Tibial nerve (tissue), 4 donors: ENCODE measurements around the gene ASCL2. TPM values are rescaled to one million over a fixed set of nuclear protein-coding genes. Genes with fewer than 3 reads are reported as not detected.

Source experiments
- DNase-seq, 2 donors: peaks; one replicate each; pipeline ENCODE4 v3.0.0-alpha.2; 2019; ENCODE audit warnings: low spot score in 2 of 2
- H3K27ac ChIP-seq, 4 donors: fragments of 200-600 bp; sonication (generic) in 3 of 4; one replicate each; pipeline ENCODE4 v1.5.1; 2017 to 2019; ENCODE audit warnings: mild to moderate bottlenecking in 1 of 4
- H3K27me3 ChIP-seq, 2 donors: fragments of 200-600 bp; sonication (generic) in 1 of 2; one replicate each; pipeline versions ENCODE4 v1.5.1 to v1.6.0; 2017 to 2019
- H3K36me3 ChIP-seq, 3 donors: fragments of 200-600 bp; sonication (generic); one replicate each; pipeline ENCODE4 v1.5.1; 2018 to 2019
- H3K4me1 ChIP-seq, 4 donors: fragments of 200-600 bp; sonication (generic) in 3 of 4; one replicate each; pipeline ENCODE4 v1.5.1; 2017 to 2019
- H3K4me3 ChIP-seq, 4 donors: fragments of 200-600 bp; sonication (generic) in 3 of 4; one replicate each; pipeline ENCODE4 v1.5.1; 2017 to 2019; ENCODE audit warnings: mild to moderate bottlenecking in 1 of 4, moderate library complexity in 1 of 4
- H3K9me3 ChIP-seq, 4 donors: fragments of 200-600 bp; sonication (generic) in 3 of 4; one replicate each; pipeline ENCODE4 v1.5.1; 2017 to 2019
- EP300 ChIP-seq, 2 donors: sonication (generic); formaldehyde crosslinking; IDR thresholded peaks; one replicate each; pipeline ENCODE4 v1.6.1; 2017; ENCODE audit warnings: antibody characterized with exemption in 2 of 2, mild to moderate bottlenecking in 1 of 2
- POLR2A ChIP-seq, 2 donors: fragments of 450-650 bp; IDR thresholded peaks; one replicate each; pipeline ENCODE4 v1.6.1; 2017; ENCODE audit warnings: antibody characterized with exemption in 2 of 2, mild to moderate bottlenecking in 2 of 2, moderate library complexity in 2 of 2
- WGBS, 2 donors: methylation state at CpG; one replicate each; pipeline ENCODE4 v1.1.5; 2018; 5-methylcytosine and 5-hydroxymethylcytosine counted together
- total RNA-seq, 4 donors: library from RNA; depleted of rRNA; stranded (reverse); fragments of >200 nt; gene quantifications; one replicate each; pipeline ENCODE4 v1.1.0, GENCODE V29; 2016
- TF ChIP-seq, protein P1 (sequence below), 5 experiments: fragments of 200-600 bp in 3 of 5; fragments of 450-650 bp in 2 of 5; sonication (generic) in 3 of 5; IDR thresholded peaks; one replicate each; pipeline ENCODE4 v1.5.1; 2016 to 2019; ENCODE audit warnings: antibody characterized with exemption in 5 of 5, mild to moderate bottlenecking in 3 of 5, moderate library complexity in 2 of 5

The ASCL2 gene
- total RNA-seq, 4 donors from 2014 or later: 0.66 to 4.1 (median 3.0) TPM

DNA sequence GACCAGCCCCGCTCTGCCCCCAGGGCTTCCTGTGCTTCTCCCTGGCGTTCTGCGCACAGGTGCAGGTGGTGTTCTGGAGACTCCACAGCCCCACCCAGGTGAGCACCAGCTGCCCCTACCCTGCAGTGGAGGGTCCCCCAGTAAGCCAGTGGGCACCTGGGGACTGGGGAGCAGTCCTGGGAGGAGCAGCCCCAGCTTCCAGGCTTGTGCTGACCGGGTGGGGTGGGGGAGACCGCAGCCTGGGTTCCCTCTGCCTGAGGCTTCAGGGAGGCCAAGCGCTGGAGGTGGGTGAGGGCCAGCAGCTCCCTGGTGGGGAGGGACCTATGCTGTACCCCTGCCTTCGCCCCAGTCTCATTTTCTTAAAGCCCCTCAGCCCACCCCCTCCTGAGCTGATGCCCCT lies 38.3 kb upstream of the ASCL2 start:
- TF ChIP-seq EP300 (IDR thresholded peaks at IDR 0.05): no peak
- no peak for TF ChIP-seq POLR2A (IDR thresholded peaks at IDR 0.05)
- H3K27me3 ChIP-seq: no peaks in the 10 kb centered on the region
- 93 to 96% methylated on average over 4 of the region's 7 CpGs for WGBS, 2 donors
- H3K36me3 ChIP-seq: no peaks in the 10 kb centered on the region
- peaks cover 0 to 78% (median 60%) of the 10 kb centered on the region in 4 donors for H3K4me1 ChIP-seq
- peak overlapping the region in 2 of 4 donors; percentile 88 to 96 for H3K27ac ChIP-seq
- no peaks in the 10 kb centered on the region for H3K9me3 ChIP-seq
- no peak overlapping the region for H3K4me3 ChIP-seq
- DNase-seq: no peak

DNA sequence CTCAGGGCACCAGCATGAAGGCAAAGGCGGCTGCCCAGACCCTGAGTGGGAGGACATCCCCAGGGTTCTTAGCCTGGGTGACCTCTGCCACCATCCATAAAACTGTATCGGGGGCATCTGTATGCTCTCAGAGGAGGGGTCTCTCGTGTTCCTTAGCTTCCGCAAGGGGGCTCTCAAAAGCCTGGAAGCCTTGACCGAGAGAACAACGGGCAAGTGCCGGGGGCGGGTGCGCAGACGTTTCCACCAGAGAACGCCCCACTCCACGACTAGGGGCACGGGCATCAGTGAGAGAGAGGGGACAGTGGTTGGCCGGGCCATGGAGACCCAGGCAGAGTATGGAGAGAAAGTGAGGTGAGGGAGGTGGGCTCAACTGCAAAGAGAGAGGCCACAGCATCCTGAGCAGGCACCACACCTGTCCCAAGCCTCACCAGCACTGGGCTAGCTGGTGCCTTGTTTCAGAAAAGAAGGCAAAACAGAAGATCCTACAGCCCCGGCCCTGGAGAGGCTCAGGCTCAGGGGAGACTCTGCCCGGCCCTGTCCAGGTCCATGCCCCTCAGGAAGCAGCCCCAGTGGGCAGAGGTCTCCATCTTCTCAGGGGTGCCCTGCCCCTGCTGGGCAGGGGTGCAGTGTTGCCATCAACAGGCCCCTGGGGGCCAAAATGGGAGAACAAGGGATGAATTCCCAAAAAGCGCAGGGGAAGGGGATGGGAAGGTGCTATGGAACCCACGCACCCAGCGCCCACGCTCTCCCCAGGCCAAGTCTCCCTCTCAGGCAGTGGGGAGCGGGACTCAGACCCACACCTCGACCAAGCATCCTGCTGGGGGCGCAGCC lies 37.3 kb upstream of the ASCL2 start:
- H3K27ac ChIP-seq: peak overlapping the region; percentile 70 to 93 (median 90)
- DNase-seq: no peak
- WGBS, 2 donors: 70 to 85% methylated on average over 19 to 22 of the region's 23 CpGs

DNA sequence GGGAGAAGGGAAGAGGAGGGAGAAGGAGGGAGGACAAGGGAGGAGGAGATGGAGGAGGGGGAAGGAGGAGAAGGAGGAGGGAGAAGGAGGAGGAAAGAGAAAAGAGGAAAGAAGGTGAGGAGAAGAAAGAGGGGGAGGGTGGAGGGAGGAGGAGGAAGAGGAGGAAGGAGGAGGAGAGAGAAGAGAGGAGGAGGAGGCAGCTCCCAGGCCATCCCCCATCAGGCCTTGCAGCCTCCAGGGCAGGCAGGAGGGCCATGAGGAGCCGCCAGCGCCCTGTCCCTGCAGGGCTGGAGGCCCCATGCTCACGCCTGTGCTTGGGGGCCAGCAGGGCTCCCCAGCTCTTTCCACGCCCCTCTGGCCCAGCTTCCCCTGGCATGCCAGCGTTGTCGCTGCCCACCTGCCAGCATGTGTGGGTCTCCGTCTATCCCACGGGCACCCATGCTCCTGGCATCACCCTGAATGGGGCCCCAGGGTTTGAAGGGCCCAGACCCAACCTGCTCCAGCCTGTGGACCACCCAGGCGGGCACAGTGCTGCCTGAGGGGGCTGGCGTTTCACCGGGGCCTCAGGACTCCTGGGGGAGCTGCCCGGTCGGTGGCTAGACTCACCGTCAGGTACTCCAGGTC lies 36.6 kb upstream of the ASCL2 start:
- Histone ChIP-seq H3K27ac (peak overlapping the region; percentile 70 to 93 (median 90)), H3K36me3 (no peaks in the 10 kb centered on the region), H3K9me3 (no peaks in the 10 kb centered on the region), H3K27me3 (no peaks in the 10 kb centered on the region), H3K4me3 (no peak overlapping the region), H3K4me1 (peaks cover 0 to 78% (median 57%) of the 10 kb centered on the region in 4 donors)
- no peak for TF ChIP-seq EP300 (IDR thresholded peaks at IDR 0.05)
- TF ChIP-seq, protein P1, sequence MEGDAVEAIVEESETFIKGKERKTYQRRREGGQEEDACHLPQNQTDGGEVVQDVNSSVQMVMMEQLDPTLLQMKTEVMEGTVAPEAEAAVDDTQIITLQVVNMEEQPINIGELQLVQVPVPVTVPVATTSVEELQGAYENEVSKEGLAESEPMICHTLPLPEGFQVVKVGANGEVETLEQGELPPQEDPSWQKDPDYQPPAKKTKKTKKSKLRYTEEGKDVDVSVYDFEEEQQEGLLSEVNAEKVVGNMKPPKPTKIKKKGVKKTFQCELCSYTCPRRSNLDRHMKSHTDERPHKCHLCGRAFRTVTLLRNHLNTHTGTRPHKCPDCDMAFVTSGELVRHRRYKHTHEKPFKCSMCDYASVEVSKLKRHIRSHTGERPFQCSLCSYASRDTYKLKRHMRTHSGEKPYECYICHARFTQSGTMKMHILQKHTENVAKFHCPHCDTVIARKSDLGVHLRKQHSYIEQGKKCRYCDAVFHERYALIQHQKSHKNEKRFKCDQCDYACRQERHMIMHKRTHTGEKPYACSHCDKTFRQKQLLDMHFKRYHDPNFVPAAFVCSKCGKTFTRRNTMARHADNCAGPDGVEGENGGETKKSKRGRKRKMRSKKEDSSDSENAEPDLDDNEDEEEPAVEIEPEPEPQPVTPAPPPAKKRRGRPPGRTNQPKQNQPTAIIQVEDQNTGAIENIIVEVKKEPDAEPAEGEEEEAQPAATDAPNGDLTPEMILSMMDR (IDR thresholded peaks at IDR 0.05): no peak
- TF ChIP-seq POLR2A (IDR thresholded peaks at IDR 0.05): no peak
- 30% methylated on average over 4 to 9 of the region's 14 CpGs for WGBS, 2 donors
- DNase-seq: no peak

More for the DNA sequence above, 37.3 kb upstream of the ASCL2 start:
- Histone ChIP-seq H3K9me3 (no peaks in the 10 kb centered on the region), H3K4me3 (no peak overlapping the region), H3K4me1 (peaks cover 0 to 78% (median 59%) of the 10 kb centered on the region in 4 donors), H3K36me3 (no peaks in the 10 kb centered on the region), H3K27me3 (no peaks in the 10 kb centered on the region)
- TF ChIP-seq, protein P1 (IDR thresholded peaks at IDR 0.05): no peak

DNA sequence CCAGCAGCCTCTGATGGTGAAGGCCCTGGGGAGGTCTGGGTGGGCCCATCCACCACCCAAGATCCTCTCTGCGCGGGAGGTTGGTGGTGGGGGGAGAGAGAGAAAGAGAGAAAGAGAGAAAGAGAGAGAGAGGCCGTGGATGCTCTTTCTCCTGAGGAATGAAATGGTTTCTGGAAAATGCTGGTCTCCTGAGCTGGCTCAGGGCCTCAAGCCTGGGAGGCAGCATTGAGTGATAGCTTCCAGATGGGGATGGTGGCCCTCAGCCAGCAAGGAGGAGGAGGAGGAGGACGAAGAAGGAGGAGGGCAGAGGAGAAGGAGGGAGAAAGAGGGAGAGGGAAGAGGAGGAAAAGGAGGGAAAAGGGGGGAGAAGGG lies 36.0 kb upstream of the ASCL2 start:
- Histone ChIP-seq H3K4me1 (peaks cover 0 to 75% (median 52%) of the 10 kb centered on the region in 4 donors), H3K9me3 (no peaks in the 10 kb centered on the region), H3K4me3 (no peak overlapping the region), H3K27me3 (no peaks in the 10 kb centered on the region), H3K36me3 (no peaks in the 10 kb centered on the region), H3K27ac (peak overlapping the region; percentile 72 to 93 (median 90))
- peak; percentile 86 to 87 for DNase-seq
- WGBS, 2 donors: 7 to 14% methylated on average over 4 of the region's 4 CpGs
- no peak for TF ChIP-seq POLR2A (IDR thresholded peaks at IDR 0.05)
- TF ChIP-seq, protein P1 (IDR thresholded peaks at IDR 0.05): no peak
- TF ChIP-seq EP300 (IDR thresholded peaks at IDR 0.05): peak in 1 of 2 donors; percentile 85

DNA sequence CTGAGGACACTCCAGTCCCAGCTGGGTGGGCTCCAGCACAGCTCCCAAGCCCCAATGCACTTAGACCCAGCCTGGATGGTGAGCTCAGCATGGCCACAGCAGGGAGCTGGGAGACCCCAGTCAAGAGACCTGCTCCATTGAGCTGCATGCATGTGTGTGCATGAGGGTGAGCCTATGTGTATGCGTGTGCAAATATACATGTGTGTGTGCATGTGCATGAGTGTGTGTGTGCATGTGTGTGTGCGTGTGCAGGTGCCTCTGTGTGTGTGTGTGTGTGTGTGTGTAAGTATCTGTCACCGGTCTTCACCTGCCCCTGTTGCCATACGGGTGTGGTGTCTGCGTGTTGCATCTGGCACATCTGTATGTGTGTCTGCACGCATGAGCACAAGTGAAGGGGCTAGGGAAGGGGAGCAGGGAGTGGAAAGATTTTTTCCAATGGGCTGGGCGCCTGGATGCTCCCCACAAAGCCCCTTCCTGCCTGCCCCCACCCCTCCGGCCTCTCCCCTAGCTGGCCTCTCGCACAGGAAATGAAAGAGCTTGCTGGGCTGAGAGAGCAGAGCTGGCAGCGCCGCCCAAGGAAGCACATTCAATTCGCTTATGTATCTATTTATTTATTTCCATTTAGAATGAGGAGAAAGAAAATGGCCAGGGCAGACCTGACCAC lies 35.5 kb upstream of the ASCL2 start:
- H3K4me3 ChIP-seq: no peak overlapping the region
- peak overlapping the region; percentile 72 to 93 (median 90) for H3K27ac ChIP-seq
- no peaks in the 10 kb centered on the region for H3K27me3 ChIP-seq
- TF ChIP-seq POLR2A (IDR thresholded peaks at IDR 0.05) (no peak), EP300 (IDR thresholded peaks at IDR 0.05) (no peak)
- TF ChIP-seq, protein P1 (IDR thresholded peaks at IDR 0.05): no peak
- 13 to 17% methylated on average over 12 of the region's 12 CpGs for WGBS, 2 donors
- DNase-seq: no peak
- H3K36me3 ChIP-seq: no peaks in the 10 kb centered on the region
- peaks cover 0 to 70% (median 48%) of the 10 kb centered on the region in 4 donors for H3K4me1 ChIP-seq
- no peaks in the 10 kb centered on the region for H3K9me3 ChIP-seq
